SU-DHL-6 (cell line): ENCODE results near the gene TJP1.

Source experiments
- CTCF ChIP-seq: fragments of 200-600 bp; sonication (generic); IDR thresholded peaks from one replicate; pipeline ENCODE4 v1.5.1; 2017; ENCODE audit warnings: antibody characterized with exemption, mild to moderate bottlenecking, low read length, moderate library complexity; ENCODE audit not compliant: insufficient read depth, poor library complexity, severe bottlenecking
- EZH2phosphoT487 ChIP-seq: fragments of 200-600 bp; sonication (generic), shearing (Covaris generic); conservative IDR thresholded peaks from 2 replicates; pipeline ENCODE4 v1.6.1; 2018; ENCODE audit warnings: mild to moderate bottlenecking, antibody characterized with exemption, low read length, moderate library complexity, mixed read lengths

GRCh38 chr15:29795610-29796009 lies 26.7 kb downstream of the TJP1 start:
- no peak for TF ChIP-seq CTCF
- TF ChIP-seq EZH2phosphoT487: no peak
